ENCODE measurements around the gene NOS1AP. TPM values are rescaled to one million over a fixed set of nuclear protein-coding genes. Genes with fewer than 3 reads are reported as not detected.
A peak's percentile ranks its signal among the peaks of the same experiment; 100 is the strongest.

The NOS1AP gene
- total RNA-seq, 1 experiment from 2014 or later: 2.4 TPM

GRCh38 chr1:162207862-162208261 is 138.4 kb downstream of the NOS1AP start:
- intact Hi-C loops (cut with micrococcal nuclease): no loop called here
- Mint-ChIP-seq H3K36me3 (ENCODE audit: insufficient read depth, unreplicated experiment) (no peaks in the 10 kb centered on the region), H3K9me3 (ENCODE audit: unreplicated experiment) (no peaks in the 10 kb centered on the region), H3K27ac (ENCODE audit: low read depth, unreplicated experiment) (no peak overlapping the region), H3K4me1 (ENCODE audit: insufficient read depth, unreplicated experiment) (peaks cover 13% of the 10 kb centered on the region), H3K27me3 (ENCODE audit: insufficient read depth, unreplicated experiment) (no peaks in the 10 kb centered on the region), H3K4me3 (ENCODE audit: unreplicated experiment) (no peak overlapping the region)
- ChIA-PET CTCF (interaction anchor here (1.0 kb wide), 1 partner anchor 31 kb away, joined by 3 read pairs; no protein-coding TSS in a partner anchor), POLR2A (interaction anchor here (0.7 to 1.0 kb wide), 2 partner anchors 173 to 179 kb away, joined by 3 to 4 read pairs; partner anchors contain the start of gene C1orf226)
- DNase-seq (ENCODE audit: unreplicated experiment): no peak
- no TSS peak for BruUV-seq (replicated peaks)
- no peak for TF ChIP-seq CTCF (IDR thresholded peaks at IDR 0.05; ENCODE audit: unreplicated experiment)

- no peak for DNase-seq (ENCODE audit: unreplicated experiment)
- Mint-ChIP-seq H3K36me3 (ENCODE audit: insufficient read depth, unreplicated experiment) (no peaks in the 10 kb centered on the region), H3K9me3 (ENCODE audit: unreplicated experiment) (no peaks in the 10 kb centered on the region), H3K27me3 (ENCODE audit: insufficient read depth, unreplicated experiment) (no peaks in the 10 kb centered on the region), H3K4me1 (ENCODE audit: insufficient read depth, unreplicated experiment) (peaks cover 23% of the 10 kb centered on the region), H3K4me3 (ENCODE audit: unreplicated experiment) (no peak overlapping the region), H3K27ac (ENCODE audit: low read depth, unreplicated experiment) (no peak overlapping the region)
- no peak for TF ChIP-seq CTCF (IDR thresholded peaks at IDR 0.05; ENCODE audit: unreplicated experiment)
- intact Hi-C loops (cut with micrococcal nuclease): no loop called here
- POLR2A ChIA-PET: no interaction called here
- no TSS peak for BruUV-seq (replicated peaks)
- CTCF ChIA-PET: interaction anchor here (0.6 kb wide), 1 partner anchor 145 kb away, joined by 3 read pairs; no protein-coding TSS in a partner anchor
These were observed 140.7 kb downstream of the NOS1AP start for GRCh38 chr1:162210196-162210595.

GRCh38 chr1:162212713-162213112 is 143.2 kb downstream of the NOS1AP start:
- no peaks in the 10 kb centered on the region for H3K27me3 Mint-ChIP-seq (ENCODE audit: insufficient read depth, unreplicated experiment)
- BruUV-seq (replicated peaks): no TSS peak
- ChIA-PET POLR2A (interaction anchor here (1.2 to 1.6 kb wide), 2 partner anchors 10 to 39 kb away, joined by 3 to 6 read pairs; no protein-coding TSS in a partner anchor), CTCF (interaction anchor here (0.8 to 2.1 kb wide), 5 partner anchors 8 to 185 kb away, joined by 3 to 15 read pairs (median 4); partner anchors contain the start of gene NOS1AP)
- TF ChIP-seq CTCF (IDR thresholded peaks at IDR 0.05; ENCODE audit: unreplicated experiment): no peak
- H3K4me3 Mint-ChIP-seq (ENCODE audit: unreplicated experiment): no peak overlapping the region
- peaks cover 24% of the 10 kb centered on the region for H3K4me1 Mint-ChIP-seq (ENCODE audit: insufficient read depth, unreplicated experiment)
- intact Hi-C loops (cut with micrococcal nuclease): no loop called here
- H3K36me3 Mint-ChIP-seq (ENCODE audit: insufficient read depth, unreplicated experiment): no peaks in the 10 kb centered on the region
- no peak for DNase-seq (ENCODE audit: unreplicated experiment)
- no peaks in the 10 kb centered on the region for H3K9me3 Mint-ChIP-seq (ENCODE audit: unreplicated experiment)
- no peak overlapping the region for H3K27ac Mint-ChIP-seq (ENCODE audit: low read depth, unreplicated experiment)

- H3K27ac Mint-ChIP-seq (ENCODE audit: low read depth, unreplicated experiment): no peak overlapping the region
- peaks cover 24% of the 10 kb centered on the region for H3K4me1 Mint-ChIP-seq (ENCODE audit: insufficient read depth, unreplicated experiment)
- peak; percentile 62 for DNase-seq (ENCODE audit: unreplicated experiment)
- BruUV-seq (replicated peaks): no TSS peak
- CTCF ChIA-PET: interaction anchor here (0.6 to 2.1 kb wide), 11 partner anchors 9 to 1020 kb away, joined by 3 to 15 read pairs (median 3); partner anchors contain the start of gene NOS1AP
- no peak overlapping the region for H3K4me3 Mint-ChIP-seq (ENCODE audit: unreplicated experiment)
- no peaks in the 10 kb centered on the region for H3K27me3 Mint-ChIP-seq (ENCODE audit: insufficient read depth, unreplicated experiment)
- TF ChIP-seq CTCF (IDR thresholded peaks at IDR 0.05; ENCODE audit: unreplicated experiment): no peak
- POLR2A ChIA-PET: interaction anchor here (0.6 to 1.6 kb wide), 10 partner anchors 9 to 254 kb away, joined by 3 to 7 read pairs (median 4); partner anchors contain the start of gene NOS1AP
- no peaks in the 10 kb centered on the region for H3K36me3 Mint-ChIP-seq (ENCODE audit: insufficient read depth, unreplicated experiment)
- intact Hi-C loops (cut with micrococcal nuclease): no loop called here
- no peaks in the 10 kb centered on the region for H3K9me3 Mint-ChIP-seq (ENCODE audit: unreplicated experiment)
These were observed 143.9 kb downstream of the NOS1AP start for GRCh38 chr1:162213281-162213912.
